Thyroid gland (tissue), 4 donors: Measurements from ENCODE around the gene CSK. TPM values are rescaled to one million over a fixed set of nuclear protein-coding genes. Genes with fewer than 3 reads are reported as not detected.

Source experiments
- DNase-seq, 2 donors: peaks; one replicate each; pipeline ENCODE4 v3.0.0-alpha.2; 2019
- H3K27ac ChIP-seq, 3 donors: fragments of 200-600 bp; sonication (generic); 1 replicate in 2 of 3; 2 replicates in 1 of 3; pipeline ENCODE4 v1.5.1; 2016 to 2019; ENCODE audit warnings: mild to moderate bottlenecking in 1 of 3, moderate library complexity in 1 of 3
- H3K27me3 ChIP-seq: fragments of 200-600 bp; sonication (generic); one replicate; pipeline ENCODE4 v1.5.1; 2019
- H3K36me3 ChIP-seq, 2 donors: fragments of 200-600 bp; sonication (generic); one replicate each; pipeline ENCODE4 v1.5.1; 2016 to 2019
- H3K4me1 ChIP-seq, 2 donors: fragments of 200-600 bp; sonication (generic); one replicate each; pipeline ENCODE4 v1.5.1; 2017 to 2019
- H3K4me3 ChIP-seq, 3 donors: fragments of 200-600 bp; sonication (generic); replicated peaks in 1 of 3; 1 replicate in 2 of 3; 2 replicates in 1 of 3; pipeline ENCODE4 v1.5.1; 2016; ENCODE audit warnings: mild to moderate bottlenecking in 1 of 3
- H3K9me3 ChIP-seq: fragments of 200-600 bp; sonication (generic); one replicate; pipeline ENCODE4 v1.5.1; 2017
- POLR2A ChIP-seq, 2 donors: fragments of 450-650 bp; IDR thresholded peaks; one replicate each; pipeline ENCODE4 v1.6.1; 2017; ENCODE audit warnings: antibody characterized with exemption in 2 of 2, mild to moderate bottlenecking in 2 of 2, moderate library complexity in 1 of 2
- WGBS, 2 donors: methylation state at CpG; one replicate each; pipeline ENCODE4 v1.1.5; 2017; 5-methylcytosine and 5-hydroxymethylcytosine counted together
- intact Hi-C: fragments of 100-400 bp; cut with DNase I; formaldehyde crosslinking; loops from one replicate; pipeline ENCODE4 v1.15.1; 2023
- total RNA-seq, 4 donors: library from RNA; depleted of rRNA; stranded (reverse); fragments of >200 nt; gene quantifications; one replicate each; pipeline ENCODE4 v1.2.3, GENCODE V29; 2016
- TF ChIP-seq, protein P1 (sequence below), 6 experiments: fragments of 200-600 bp in 3 of 6; fragments of 450-650 bp in 3 of 6; sonication (generic) in 3 of 6; IDR thresholded peaks; one replicate each; pipeline ENCODE4 v1.5.1; 2016 to 2019; ENCODE audit warnings: antibody characterized with exemption in 6 of 6, mild to moderate bottlenecking in 2 of 6, inconsistent platforms in 1 of 6, moderate library complexity in 1 of 6

The CSK gene
- total RNA-seq, 4 donors from 2014 or later = 18.2 to 24.3 (median 20.3) TPM

DNA sequence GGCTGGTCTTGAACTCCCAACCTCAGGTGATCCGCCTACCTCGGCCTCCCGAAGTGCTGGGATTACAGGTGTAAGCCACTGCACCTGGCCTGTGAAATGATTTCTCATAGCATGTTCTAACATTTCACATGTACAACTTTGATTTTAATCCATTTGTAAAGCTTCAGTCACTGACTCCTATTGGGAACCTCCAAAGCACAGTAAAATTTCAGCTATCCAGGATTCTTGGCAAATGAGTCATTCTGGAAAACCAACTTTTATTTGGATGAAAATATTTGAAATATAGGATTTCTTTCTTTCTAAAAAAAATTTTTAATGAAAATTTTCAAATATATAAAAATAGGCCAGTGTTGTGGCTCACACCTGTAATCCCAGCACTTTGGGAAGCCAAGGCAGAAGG, 28.1 kb downstream of the CSK start:
- peaks cover 0 to 17% of the 10 kb centered on the region in 2 donors for H3K4me1 ChIP-seq
- 74 to 81% methylated on average over 3 of the region's 3 CpGs for WGBS, 2 donors
- intact Hi-C loops = no loop called here
- no peaks in the 10 kb centered on the region for H3K9me3 ChIP-seq
- H3K27ac ChIP-seq = no peak overlapping the region
- TF ChIP-seq, protein P1, sequence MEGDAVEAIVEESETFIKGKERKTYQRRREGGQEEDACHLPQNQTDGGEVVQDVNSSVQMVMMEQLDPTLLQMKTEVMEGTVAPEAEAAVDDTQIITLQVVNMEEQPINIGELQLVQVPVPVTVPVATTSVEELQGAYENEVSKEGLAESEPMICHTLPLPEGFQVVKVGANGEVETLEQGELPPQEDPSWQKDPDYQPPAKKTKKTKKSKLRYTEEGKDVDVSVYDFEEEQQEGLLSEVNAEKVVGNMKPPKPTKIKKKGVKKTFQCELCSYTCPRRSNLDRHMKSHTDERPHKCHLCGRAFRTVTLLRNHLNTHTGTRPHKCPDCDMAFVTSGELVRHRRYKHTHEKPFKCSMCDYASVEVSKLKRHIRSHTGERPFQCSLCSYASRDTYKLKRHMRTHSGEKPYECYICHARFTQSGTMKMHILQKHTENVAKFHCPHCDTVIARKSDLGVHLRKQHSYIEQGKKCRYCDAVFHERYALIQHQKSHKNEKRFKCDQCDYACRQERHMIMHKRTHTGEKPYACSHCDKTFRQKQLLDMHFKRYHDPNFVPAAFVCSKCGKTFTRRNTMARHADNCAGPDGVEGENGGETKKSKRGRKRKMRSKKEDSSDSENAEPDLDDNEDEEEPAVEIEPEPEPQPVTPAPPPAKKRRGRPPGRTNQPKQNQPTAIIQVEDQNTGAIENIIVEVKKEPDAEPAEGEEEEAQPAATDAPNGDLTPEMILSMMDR (IDR thresholded peaks at IDR 0.05) = no peak
- no peak for TF ChIP-seq POLR2A (IDR thresholded peaks at IDR 0.05)
- no peak for DNase-seq
- H3K4me3 ChIP-seq = no peak overlapping the region
- H3K27me3 ChIP-seq = no peaks in the 10 kb centered on the region
- H3K36me3 ChIP-seq = no peaks in the 10 kb centered on the region

DNA sequence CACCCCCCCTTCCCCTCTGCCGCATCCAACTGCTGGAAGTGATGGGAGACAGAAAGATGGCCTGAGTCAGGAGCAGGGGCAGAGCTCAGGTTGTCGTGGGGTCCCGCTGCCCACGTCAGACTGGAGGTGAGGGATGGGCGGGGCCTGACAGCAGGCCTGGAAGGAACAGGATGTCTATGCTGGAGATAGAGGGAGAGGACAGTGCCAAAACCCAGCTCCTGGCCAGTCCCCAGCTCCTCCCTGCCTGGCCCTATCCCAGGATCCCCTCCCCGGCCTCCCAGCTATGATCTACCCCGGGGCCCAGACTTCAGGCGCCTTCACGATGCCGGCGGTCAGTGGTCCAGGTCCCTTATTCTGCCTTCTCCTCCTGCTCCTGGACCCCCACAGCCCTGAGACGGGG, 30.7 kb downstream of the CSK start, which contains the start of gene LMAN1L:
Gene LMAN1L, plus strand, starts transcription at position 303 of the 400 bp plus-strand sequence. Its CDS starts 20 bp downstream, at position 323.
- TF ChIP-seq, protein P1 (IDR thresholded peaks at IDR 0.05) = no peak
- TF ChIP-seq POLR2A (IDR thresholded peaks at IDR 0.05) = no peak
- intact Hi-C loops = no loop called here

DNA sequence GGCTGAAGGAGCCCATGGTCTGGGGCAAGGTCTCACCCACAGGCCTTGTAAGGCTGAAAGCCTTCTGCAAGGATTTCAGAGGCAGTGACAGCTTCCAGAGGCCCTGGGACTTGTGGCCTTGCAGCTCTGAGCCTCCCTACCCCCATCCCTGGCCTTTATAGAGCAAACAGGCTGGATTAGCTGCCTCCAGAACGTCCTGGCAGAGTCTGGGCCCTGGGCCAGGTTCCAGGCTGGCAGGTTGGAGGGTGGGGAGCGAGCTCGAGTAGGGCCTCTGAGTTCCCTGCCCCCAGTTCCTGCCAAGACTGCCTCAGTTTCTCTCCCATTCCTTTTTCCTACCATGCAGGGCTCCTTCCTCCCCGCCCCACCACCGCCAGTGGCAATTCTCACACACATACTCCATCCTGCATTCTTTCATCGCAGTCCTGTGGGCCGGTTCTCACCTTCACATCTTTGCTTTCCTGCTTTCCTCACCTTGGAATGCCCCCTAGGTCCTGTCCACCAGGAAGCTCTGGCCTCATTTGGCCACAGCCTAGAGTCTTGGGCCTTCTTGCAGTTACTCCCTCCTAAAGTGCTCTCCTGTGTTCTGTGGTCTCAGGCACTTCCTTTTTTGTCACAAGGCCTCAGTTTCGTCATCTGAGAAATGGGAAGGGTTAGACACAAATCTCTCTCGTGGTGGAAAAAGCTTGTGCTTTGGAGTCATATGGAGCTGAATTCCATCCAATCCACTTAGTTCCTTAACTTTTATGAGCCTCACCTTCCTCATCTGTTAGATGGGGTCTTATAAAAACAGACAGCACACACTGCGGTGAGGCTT, 33.4 kb downstream of the CSK start:
- H3K27me3 ChIP-seq = no peaks in the 10 kb centered on the region
- peak; percentile 66 to 73 for DNase-seq
- H3K36me3 ChIP-seq = no peaks in the 10 kb centered on the region
- H3K4me3 ChIP-seq = no peak overlapping the region
- H3K9me3 ChIP-seq = no peaks in the 10 kb centered on the region
- no peaks in the 10 kb centered on the region for H3K4me1 ChIP-seq
- peak overlapping the region in 1 of 3 donors; percentile 40 for H3K27ac ChIP-seq
- intact Hi-C loops = no loop called here
- no peak for TF ChIP-seq POLR2A (IDR thresholded peaks at IDR 0.05)
- TF ChIP-seq, protein P1 (IDR thresholded peaks at IDR 0.05) = no peak
- WGBS, 2 donors = 63 to 74% methylated on average over 9 to 10 of the region's 10 CpGs

More for the DNA sequence above, 30.7 kb downstream of the CSK start, which contains the start of gene LMAN1L:
- Histone ChIP-seq H3K27me3 (no peaks in the 10 kb centered on the region), H3K9me3 (no peaks in the 10 kb centered on the region), H3K4me3 (no peak within 1 kb of the TSS), H3K36me3 (no peaks in the 10 kb centered on the region), H3K4me1 (peaks cover 0 to 14% of the 10 kb centered on the region in 2 donors), H3K27ac (no peak within 1 kb of the TSS)
- 77 to 83% methylated on average over 9 to 12 of the region's 12 CpGs for WGBS, 2 donors
- DNase-seq = no peak

DNA sequence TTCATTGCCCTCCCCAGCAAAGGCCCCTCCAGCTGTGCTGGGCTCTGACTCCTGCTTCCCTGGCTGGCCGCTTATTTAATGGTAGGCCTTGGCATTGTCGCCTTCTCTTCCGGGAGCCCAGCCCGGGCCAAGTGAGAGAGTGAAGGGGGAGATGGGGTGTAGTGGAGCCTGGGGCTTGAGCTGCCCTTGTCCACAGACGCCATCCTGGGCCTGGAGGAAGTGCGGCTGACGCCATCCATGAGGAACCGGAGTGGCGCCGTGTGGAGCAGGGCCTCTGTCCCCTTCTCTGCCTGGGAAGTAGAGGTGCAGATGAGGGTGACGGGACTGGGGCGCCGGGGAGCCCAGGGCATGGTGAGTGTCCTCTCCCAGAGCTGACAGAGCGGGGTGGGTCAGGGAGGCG, 34.1 kb downstream of the CSK start:
- Histone ChIP-seq H3K4me3 (no peak overlapping the region), H3K4me1 (no peaks in the 10 kb centered on the region), H3K9me3 (no peaks in the 10 kb centered on the region), H3K27me3 (no peaks in the 10 kb centered on the region), H3K27ac (no peak overlapping the region), H3K36me3 (no peaks in the 10 kb centered on the region)
- no peak for DNase-seq
- WGBS, 2 donors = 93 to 94% methylated on average over 13 to 14 of the region's 15 CpGs
- intact Hi-C loops = no loop called here
- TF ChIP-seq POLR2A (IDR thresholded peaks at IDR 0.05) = no peak
- TF ChIP-seq, protein P1 (IDR thresholded peaks at IDR 0.05) = no peak
